ENCODE results near the gene ARL13B. TPM values are rescaled to one million over a fixed set of nuclear protein-coding genes. Genes with fewer than 3 reads are reported as not detected.

Gene ARL13B
- total RNA-seq, 1 experiment from 2014 or later: 9.3 TPM

- DNase-seq (ENCODE audit: low spot score) (no peak), ATAC-seq (no peak)
- TF ChIP-seq IRF2 (CRISPR knock-in tag; IDR thresholded peaks at IDR 0.05; ENCODE audit: borderline replicate concordance, low read depth) (no peak), MXD4 (CRISPR knock-in tag; IDR thresholded peaks at IDR 0.05; ENCODE audit: borderline replicate concordance) (no peak), ATF1 (CRISPR knock-in tag; IDR thresholded peaks at IDR 0.05) (no peak), CBFB (CRISPR knock-in tag; IDR thresholded peaks at IDR 0.05; ENCODE audit: low read depth) (no peak), NR3C1 (CRISPR knock-in tag; conservative IDR thresholded peaks at IDR 0.05; ENCODE audit: low read depth) (no peak), E2F1 (CRISPR knock-in tag; IDR thresholded peaks at IDR 0.05) (no peak), JAZF1 (CRISPR knock-in tag; IDR thresholded peaks at IDR 0.05) (no peak), NFYB (CRISPR knock-in tag; conservative IDR thresholded peaks at IDR 0.05; ENCODE audit: low read depth) (no peak), ZBTB43 (CRISPR knock-in tag; IDR thresholded peaks at IDR 0.05) (no peak), PRRX2 (CRISPR knock-in tag; IDR thresholded peaks at IDR 0.05) (no peak), ZNF317 (CRISPR knock-in tag; IDR thresholded peaks at IDR 0.05; ENCODE audit: borderline replicate concordance, low read depth) (no peak), PRDM15 (CRISPR knock-in tag; IDR thresholded peaks at IDR 0.05) (no peak), ETV6 (CRISPR knock-in tag; IDR thresholded peaks at IDR 0.05) (no peak), ZNF425 (CRISPR knock-in tag; conservative IDR thresholded peaks at IDR 0.05) (no peak), TEAD1 (CRISPR knock-in tag; IDR thresholded peaks at IDR 0.05) (no peak), JUN (CRISPR knock-in tag; IDR thresholded peaks at IDR 0.05) (no peak), ZNF232 (CRISPR knock-in tag; IDR thresholded peaks at IDR 0.05) (no peak), ATF3 (CRISPR knock-in tag; conservative IDR thresholded peaks at IDR 0.05) (no peak), ZNF671 (CRISPR knock-in tag; IDR thresholded peaks at IDR 0.05) (no peak), E2F4 (CRISPR knock-in tag; IDR thresholded peaks at IDR 0.05; ENCODE audit: borderline replicate concordance, low read depth) (no peak)
- no peak overlapping the region for H3K4me3 Mint-ChIP-seq
- ChIA-PET CTCF (no interaction called here), POLR2A (no interaction called here)
- no peak overlapping the region for H3K27ac Mint-ChIP-seq
- H3K9me3 Mint-ChIP-seq: no peaks in the 10 kb centered on the region
- no peaks in the 10 kb centered on the region; the same call in 1 of the 2 replicates for H3K36me3 Mint-ChIP-seq
- H3K4me1 Mint-ChIP-seq: no peaks in the 10 kb centered on the region
- H3K27me3 Mint-ChIP-seq (ENCODE audit: low read depth): no peaks in the 10 kb centered on the region
Observed at GRCh38 chr3:94012185-94012584, 32.2 kb downstream of the ARL13B start.

Data from WTC11 (cell line).